Stimulated activated CD8-positive, alpha-beta memory T cell treated with anti-CD3 and anti-CD28 coated beads, Interleukin-15, amount 100 ng/mL, for 24 hours (primary cell): Measurements from ENCODE around the gene ALDH7A1.
"Not testable (repeated sequence)": the region's sequence is repeated elsewhere in the genome, so short reads cannot be mapped to it uniquely, and the experiment has no call there.

Source experiments
- DNase-seq: peaks from one replicate; pipeline ENCODE4 v3.0.0-alpha.2; 2020; ENCODE audit warnings: low read depth

Gene ALDH7A1

DNA sequence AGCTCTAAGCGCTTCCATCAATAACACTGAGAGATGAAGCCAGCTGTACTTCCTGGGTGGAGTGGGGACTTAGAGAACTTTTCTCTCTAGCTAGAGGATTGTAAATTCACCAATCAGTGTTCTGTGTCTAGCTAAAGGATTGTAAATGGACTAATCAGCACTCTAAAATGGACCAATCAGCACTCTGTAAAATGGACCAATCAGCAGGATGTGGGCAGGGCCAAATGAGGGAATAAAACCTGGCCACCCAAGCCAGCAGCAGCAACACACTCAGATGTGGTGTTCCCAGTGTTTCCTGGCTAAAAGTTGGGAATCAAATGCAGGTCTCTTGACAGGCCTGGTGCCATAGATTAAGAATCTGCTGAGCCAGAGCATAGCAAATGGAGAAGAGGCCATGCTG lies 60.5 kb downstream of the ALDH7A1 start:
- no peak for DNase-seq

DNA sequence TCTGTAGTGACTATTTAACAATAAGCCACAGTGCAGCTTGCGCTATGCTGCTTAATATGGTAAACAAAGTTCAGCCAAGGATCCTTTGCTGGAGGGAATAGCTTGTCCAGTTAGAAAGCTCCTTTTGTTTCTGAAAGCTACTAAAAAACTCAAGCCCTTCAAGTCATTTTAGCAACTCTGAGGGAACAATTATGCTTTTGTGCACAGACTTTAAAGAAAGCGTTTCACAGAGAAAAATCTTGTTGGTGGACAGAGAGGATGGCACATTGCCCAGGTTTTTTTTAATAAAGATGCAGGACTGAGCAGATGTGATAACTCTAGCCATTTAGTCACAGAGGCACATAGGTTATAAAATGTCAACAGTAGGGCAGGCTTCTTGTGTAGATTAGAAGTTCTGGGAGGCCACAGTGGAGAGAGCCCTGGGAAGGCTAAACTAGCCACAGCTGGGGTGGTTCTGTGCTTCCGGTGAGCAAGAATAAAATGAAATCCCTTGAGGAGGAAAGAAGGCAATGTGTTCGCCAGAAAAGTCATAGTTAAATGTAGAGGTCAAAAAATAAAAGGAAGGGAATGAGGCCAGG lies 63.4 kb downstream of the ALDH7A1 start:
- no peak for DNase-seq

DNA sequence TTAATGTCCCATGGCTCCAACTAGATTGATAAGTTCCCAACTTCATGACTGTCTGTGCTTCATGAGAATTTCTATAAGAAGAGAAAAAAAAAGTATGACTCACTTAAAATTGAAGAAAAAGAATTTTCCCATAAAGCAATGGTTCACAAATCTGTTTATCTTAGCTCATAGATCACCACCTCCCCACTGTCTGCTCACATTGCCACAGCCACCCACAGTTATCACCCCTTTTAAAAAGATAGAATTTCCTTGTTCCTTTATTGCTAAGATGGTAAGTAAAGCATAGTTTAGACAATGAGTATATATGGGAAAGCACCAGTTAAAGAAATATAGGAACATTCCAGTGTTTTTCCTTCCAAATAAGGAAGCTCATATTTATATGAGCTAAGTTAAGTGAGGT lies 67.1 kb downstream of the ALDH7A1 start:
- DNase-seq, result no peak

DNA sequence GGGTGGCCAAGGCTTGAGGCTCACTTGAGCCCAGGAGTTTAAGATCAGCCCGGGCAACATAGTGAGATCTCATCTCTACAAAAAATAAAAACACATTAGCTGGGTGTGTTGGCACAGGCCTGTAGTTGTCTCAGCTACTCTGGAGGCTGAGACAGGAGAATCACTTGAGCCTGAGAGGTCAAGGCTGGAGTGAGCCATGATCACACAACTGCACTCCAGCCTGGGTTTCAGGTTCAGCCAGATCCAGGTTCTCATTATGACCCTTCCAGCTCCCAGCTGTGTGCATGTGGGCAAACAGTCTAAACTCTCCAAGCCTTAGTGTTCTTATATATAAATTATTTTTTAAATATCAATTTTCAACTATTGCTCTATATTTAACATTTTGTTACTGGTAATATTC lies 67.9 kb downstream of the ALDH7A1 start:
- no peak for DNase-seq

DNA sequence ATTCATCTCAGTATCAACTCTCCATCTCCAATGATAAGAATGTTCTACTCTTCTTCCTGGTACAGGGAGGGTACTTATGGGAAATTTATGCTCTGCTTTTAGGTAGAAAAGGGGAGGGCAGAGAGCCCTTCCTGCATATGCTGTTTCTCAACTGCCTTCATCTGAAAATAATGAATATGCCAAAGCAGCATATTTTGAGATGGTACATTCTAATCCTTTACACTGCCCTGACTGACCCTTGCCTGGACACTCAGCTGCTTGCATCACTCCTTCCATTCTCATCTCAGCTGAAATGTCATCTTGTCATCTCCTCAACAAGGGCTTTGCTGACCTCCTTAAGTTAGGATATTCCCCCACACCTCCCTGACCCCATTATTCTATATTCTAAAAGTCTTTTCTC lies 68.5 kb downstream of the ALDH7A1 start:
- no peak for DNase-seq

DNA sequence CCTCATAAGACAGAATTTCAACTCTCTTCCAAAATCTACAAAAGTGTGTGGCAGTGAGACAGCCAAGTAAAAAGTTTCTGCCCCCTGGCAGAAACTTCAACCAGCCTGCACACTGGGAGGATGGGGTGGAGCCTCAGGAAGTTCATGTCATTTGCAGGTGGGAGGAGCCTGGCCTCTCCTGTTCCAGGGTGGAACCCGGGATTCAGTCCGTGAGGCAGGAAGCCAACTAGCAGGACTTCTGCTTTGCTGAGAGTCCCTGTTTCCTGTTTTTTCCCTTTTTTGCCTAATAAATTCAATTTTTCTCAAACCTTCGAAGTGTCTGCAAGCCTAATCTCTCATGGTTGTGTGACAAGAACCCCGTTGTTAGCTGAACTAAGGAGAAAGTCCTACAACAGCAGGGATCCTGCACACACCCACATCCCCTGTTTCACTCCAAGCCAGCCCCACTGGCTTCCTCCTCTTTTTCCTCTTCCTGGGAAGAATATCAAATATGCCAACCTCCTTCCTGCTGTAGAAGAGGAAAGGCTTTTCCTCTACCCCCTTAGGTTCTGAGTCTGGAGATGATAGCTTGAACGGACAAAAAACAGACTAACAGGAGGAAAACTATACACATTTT lies 69.3 kb downstream of the ALDH7A1 start:
- DNase-seq, result no peak

DNA sequence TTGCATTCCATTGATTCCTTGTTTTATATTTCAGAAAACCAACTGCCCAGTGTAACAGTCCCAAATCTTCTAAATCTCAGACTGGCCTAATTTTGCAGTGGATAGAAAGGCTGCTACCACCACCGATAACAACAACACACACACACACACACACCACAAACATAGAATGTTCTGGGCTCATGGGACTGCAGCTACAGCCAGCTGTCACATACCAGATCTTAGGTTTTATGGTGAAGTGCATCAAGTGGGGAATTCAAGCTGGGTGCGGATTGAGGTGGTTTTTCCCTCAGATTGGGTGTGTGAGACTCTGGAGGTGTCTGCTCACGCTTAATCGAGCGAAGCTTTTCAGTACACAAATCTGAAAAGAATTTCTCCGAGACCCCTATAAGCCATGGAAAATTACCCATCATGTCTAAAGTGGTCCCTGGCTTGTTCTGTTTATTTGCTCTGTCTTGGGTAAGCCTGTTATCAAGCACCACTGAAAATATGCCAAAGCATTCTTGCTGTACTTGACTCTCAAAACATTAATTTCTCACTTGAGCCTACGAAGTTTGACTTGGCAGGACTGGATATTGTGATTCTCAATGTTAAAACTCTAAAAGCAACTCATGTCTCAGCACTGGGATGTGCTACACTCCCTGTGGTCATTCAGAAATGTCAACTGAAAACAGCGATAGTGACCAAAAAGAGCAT lies 71.1 kb downstream of the ALDH7A1 start:
- DNase-seq, result no peak

DNA sequence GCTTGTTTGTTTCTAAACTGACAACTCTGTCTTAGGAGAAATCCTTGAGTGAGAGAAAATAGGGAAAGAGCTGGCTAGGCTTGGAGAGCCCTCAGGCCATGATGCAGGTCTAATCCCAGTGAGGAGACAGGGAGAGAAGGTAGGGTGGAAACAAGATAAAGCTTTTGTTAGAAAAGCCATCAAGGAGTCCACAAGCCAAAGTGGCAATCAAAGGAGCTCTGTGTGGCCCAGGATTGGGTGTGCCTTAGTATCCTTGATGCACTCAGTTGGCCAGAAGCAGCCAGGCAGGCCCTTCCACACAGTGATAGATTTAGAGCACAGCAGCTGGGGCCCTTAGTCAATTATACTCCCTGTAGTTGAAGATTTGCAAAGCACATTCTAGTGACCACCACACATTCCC lies 73.9 kb downstream of the ALDH7A1 start:
- no peak for DNase-seq

DNA sequence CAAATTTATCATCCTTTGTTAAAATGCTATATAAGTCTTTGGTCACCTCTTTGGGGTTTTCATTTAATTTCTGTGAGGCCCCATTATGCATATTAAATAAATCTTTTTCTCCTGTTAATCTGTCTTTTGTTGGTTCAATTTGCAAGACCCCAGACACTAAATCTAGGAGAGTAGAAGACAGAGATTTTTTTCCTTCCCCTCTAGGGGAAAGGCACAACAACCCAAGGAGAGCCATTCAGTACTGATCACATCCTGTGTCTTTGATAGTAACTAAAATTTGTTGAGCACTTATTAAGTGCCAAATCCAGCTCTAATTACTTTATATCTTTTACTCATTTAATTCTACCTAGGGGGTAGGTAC lies 74.4 kb downstream of the ALDH7A1 start:
- no peak for DNase-seq

DNA sequence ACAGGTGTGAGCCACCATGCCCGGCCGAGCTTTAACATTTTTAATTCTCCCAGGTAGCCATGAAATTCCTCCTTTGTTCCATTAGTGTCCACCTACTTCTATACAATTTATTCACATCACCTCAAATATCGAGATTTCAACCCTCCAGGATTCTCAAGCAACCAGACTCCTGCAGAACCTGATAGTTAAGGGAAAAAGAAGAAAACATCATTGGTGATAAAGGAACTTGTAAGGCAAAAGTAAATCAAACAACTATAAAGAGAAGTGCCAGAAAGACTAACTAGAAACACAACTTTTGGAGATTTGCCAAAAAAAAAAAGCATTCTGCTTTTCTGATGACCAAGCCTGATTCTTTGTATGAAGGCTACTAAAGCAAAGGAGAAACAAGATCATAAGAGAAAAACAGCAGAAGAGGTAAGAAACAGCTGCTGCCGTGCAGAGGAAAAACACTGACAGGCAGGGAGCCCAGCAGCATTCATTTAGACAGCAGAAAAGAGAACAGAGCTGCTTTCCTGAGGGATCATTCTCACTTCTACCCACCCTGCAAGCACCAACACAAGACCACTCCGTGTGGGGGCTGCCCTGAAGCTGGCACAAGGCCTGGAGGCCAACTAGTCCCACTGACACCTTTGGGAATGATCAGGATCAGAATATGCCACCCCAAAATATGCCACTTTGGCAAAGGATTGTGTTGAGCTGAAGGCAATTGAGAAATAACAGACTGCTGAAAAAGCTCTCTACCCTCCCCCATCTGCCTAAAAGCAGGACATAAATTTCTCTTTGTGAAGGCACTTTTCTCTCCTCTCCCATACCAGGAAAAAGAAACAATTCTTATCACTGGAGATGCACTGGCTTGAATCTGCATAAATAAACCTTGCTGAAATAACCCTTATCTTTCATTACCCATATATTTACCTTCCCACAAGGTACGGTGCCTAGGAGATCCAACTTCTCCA lies 75.1 kb downstream of the ALDH7A1 start:
- no peak for DNase-seq

DNA sequence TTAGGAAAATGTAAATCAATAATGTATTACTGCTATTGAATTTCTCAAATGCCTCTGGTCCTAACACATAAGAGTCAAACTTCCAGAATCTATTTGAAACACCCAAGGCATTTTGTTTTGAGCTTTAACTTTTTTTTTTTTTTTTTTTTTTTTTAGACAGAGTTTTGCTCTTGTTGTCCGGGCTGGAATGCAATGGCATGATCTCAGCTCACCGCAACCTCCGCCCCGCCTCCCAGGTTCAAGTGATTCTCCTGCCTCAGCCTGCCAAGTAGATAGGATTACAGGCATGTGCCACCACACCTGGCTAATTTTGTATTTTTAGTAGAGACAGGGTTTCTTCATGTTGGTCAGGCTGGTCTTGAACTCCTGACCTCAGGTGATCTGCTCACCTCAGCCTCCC lies 75.8 kb downstream of the ALDH7A1 start:
- DNase-seq, result not testable (repeated sequence)

DNA sequence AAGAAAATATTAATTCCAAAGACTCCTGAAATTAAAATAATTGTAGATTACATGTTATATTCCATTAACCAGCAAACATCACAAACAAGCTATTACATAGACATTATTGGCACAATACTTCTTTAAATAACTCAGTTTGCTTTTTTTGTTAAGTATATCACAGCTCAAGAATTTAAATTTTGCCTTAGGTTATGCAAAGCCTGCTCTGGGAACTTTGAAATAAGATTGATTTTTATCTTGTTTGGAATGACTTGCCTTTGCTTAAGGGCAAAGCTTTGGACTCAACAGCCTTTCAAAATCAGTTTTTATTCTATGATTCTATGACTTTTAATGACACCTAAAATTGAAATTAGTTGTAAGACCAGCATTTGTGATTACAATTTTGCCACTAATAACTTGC lies 78.2 kb downstream of the ALDH7A1 start:
- no peak for DNase-seq

DNA sequence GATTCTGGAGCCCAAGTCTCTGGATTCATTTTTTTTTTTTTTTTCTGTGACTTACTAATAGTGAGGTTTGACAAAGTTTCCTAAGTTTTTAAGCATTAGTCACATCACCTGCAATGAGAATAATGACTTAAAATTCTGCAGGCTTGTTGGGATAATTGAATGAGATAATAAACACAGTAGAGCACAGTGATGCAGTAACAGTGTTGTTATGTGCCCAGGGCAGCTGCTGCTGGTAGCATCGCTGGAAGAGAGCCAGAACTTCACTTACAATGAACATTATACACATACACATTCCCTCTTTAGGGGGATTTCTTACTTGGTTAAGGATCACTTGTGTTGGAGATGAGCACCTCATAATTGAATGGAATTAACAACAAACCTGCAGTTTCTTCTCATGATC lies 78.9 kb downstream of the ALDH7A1 start:
- no peak for DNase-seq

DNA sequence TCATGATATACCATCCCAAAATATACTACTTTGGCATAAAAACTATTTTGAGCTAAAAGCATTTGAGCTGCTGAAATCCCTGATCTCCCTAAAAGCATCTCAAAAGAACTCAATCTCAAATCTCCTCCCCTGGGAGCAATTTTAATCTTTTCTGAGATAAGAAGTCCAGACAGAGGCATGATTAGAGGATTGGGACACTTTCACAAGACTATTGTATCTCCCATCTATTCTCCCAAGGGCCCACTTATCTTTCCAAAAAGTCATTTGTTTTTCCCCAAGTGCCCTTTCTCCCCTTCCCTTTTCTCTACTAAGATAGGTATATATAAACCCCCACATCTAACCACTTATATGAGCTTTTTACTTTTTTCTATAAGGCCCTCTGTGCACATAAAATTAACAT lies 79.7 kb downstream of the ALDH7A1 start:
- DNase-seq, result no peak

DNA sequence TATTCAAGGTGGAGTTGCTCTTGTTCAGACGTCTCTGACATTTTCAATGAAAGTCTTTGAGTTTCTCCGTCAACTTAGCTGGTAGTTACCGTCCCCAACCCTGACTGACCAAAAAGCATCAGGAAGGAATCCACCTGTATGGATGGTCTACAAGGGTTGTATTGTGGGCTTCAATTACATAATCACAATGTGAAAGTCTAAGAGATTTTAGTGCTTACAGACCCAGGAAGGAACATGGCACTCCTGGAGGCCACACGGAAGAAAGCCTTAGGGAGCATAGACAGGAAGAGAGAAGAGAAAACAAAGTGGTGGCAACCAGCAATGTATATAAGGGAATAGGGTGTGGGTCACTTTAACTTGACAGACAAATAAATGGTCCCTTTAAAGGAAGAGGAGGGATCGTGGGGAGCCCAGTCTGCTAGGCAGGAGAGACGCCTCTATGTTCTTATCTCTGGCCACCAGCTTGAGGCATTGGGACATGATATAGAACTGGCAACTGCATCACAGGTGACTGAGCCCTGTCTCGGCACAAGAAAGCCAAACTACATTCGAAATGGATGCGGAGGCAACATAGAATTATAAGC lies 80.4 kb downstream of the ALDH7A1 start:
- DNase-seq, result no peak

DNA sequence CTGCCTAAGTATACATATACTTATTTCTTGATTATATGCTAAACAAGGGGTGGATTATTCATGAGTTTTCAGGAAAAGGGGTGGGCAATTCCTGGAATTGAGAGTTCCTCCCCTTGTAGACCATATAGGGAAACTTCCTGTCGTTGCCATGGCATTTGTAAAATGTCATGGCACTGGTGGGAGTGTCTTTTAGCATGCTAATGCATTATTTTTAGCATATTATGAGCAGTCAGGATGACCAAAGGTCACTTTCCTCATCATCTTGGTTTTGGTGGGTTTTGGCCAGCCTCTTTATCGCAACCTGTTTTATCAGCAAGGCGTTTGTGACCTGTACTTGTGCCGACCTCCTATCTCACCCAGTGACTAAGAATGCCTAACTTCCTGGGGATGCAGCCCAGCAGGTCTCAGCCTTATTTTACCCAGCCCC lies 80.9 kb downstream of the ALDH7A1 start:
- DNase-seq, result no peak

DNA sequence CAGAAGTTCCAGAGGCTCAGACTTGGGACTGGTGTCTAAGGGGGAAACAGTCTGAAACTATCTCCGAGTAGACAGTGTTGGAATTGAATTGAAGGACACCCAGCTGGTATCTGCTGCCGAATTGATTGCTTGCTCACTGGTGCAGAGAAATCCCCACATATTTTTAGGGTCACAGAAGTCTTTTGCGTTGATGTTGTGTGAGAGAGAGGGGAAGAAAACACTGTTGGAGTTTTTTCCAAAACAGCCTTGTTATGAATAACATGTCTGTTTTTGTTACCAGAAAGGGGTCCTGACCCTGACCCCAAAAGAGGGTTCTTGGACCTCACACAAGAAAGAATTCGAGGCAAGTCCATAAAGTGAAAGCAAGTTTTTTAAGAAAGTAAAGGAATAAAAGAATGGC lies 81.3 kb downstream of the ALDH7A1 start:
- DNase-seq, result no peak

DNA sequence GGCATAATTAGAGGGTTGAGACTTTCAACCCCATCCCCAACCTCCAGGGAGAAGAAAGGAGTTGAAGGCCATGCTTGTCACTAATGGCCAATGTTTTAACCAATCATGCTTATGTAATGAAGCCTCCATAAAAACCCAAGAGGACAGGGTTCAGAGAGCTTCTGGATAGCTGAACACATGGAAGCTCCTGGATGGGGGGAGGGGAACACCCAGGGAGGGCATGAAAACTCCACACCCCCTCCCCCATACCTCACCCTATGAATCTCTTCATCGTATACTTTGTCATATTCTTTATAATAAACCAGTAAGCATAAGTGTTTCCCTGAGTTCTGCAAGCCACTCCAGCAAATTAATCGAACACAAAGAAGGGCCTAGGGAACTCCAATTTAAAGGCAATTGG lies 81.7 kb downstream of the ALDH7A1 start:
- no peak for DNase-seq

DNA sequence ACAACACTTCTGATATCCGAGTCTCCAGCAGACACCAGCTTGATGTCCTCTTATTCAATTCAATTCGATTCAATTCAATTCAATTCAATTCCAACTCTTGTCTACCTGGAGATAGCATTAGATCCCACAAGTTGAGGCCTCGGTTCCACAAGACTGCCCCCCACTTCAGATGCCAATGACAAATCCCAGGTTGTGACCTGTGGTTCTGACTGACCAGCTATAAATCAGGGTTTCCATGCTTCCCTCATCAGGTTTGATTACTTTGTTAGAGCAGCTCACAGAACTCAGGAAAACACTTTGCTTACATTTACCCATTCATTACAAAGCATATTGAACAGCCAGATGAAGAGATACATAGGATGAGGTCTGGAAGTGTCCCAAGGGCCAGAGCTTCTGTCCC lies 82.6 kb downstream of the ALDH7A1 start:
- DNase-seq, result no peak

DNA sequence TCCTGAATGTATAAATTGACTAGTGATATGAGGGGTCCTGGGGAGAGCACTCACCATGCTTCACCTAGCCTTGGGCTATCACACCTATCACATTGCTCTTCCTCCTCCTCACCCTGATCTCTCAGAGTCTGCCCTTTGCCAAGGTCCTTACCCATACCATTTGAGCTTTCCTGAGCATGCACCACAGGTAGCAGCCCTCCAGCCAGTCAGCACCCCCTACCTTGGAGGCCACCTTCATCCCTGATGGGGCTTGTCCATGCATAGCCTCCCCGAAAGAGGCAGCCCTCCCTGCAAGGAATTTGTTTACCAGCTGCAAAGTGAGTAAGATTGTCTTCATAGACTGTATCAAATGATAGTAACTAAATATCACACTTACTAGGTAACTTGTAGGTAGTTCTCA lies 83.1 kb downstream of the ALDH7A1 start:
- DNase-seq, result no peak

DNA sequence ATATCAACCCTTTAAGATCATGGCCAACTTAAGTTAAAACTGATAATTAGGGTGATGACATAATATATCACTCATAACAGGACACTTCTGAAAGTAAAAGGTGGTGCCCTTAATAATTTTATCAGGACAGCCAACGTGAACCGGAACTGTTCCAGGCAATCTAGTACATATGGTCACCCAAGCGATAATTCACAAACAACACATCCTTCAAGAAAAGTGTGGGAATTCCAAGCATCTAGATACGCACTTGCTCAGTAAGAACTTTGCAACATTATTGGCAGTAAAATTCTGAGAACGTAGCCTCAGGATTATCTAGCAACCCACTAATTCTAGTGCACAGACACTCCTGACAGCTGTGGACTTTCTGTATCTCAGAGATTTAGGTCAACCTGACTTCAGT lies 85.7 kb downstream of the ALDH7A1 start:
- no peak for DNase-seq

DNA sequence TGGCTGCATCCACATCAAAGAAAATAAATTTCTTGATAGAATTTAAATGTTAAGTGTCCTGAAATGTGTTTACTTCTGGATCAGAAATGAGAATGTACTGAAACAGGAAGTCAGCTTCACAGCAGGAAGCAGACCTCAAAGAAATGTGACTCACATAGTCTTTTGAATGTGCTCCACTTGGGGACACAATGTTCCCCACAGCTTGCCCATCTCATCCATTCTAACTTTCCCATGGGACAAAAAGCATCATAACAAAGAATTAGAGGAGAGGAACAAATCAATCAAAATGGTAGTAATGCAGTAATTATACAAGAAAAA lies 86.1 kb downstream of the ALDH7A1 start:
- DNase-seq, result no peak
